Aorta (tissue), 5 donors: ENCODE data around the gene IP6K2. TPM values are rescaled to one million over a fixed set of nuclear protein-coding genes. Genes with fewer than 3 reads are reported as not detected.
A peak's percentile ranks its signal among the peaks of the same experiment; 100 is the strongest.

Source experiments
- ATAC-seq: fragments of 200-7000 bp; cut with Tn5 transposase; one replicate; pipeline ENCODE4 v1.9.1; 2022; ENCODE audit warnings: moderate library complexity; ENCODE audit not compliant: low FRiP score
- DNase-seq, 2 donors: peaks; one replicate each; pipeline ENCODE4 v3.0.0-alpha.2; 2020
- H3K27ac ChIP-seq, 2 donors: one replicate each; pipeline ENCODE4 v1.5.1; 2013; ENCODE audit warnings: low read length in 2 of 2, mild to moderate bottlenecking in 2 of 2, moderate library complexity in 2 of 2, control low read depth in 1 of 2, inconsistent platforms in 1 of 2, low read depth in 1 of 2
- H3K27me3 ChIP-seq, 2 donors: one replicate each; pipeline ENCODE4 v1.6.1; 2013; ENCODE audit warnings: control low read depth in 1 of 2, low read length in 1 of 2, mild to moderate bottlenecking in 1 of 2, moderate library complexity in 1 of 2; ENCODE audit not compliant: insufficient read depth in 2 of 2, control insufficient read depth in 1 of 2
- H3K36me3 ChIP-seq, 2 donors: one replicate each; pipeline ENCODE4 v1.6.1; 2013; ENCODE audit warnings: control low read depth in 1 of 2, low read length in 1 of 2, mild to moderate bottlenecking in 1 of 2; ENCODE audit not compliant: insufficient read depth in 2 of 2, control insufficient read depth in 1 of 2
- H3K4me1 ChIP-seq, 2 donors: one replicate each; pipeline ENCODE4 v1.6.1; 2013; ENCODE audit warnings: low read length in 2 of 2, control low read depth in 1 of 2, mild to moderate bottlenecking in 1 of 2, moderate library complexity in 1 of 2; ENCODE audit not compliant: insufficient read depth in 2 of 2, control insufficient read depth in 1 of 2
- H3K4me3 ChIP-seq, 2 donors: one replicate each; pipeline ENCODE4 v1.5.1; 2013; ENCODE audit warnings: low read length in 2 of 2, control low read depth in 1 of 2, mild to moderate bottlenecking in 1 of 2
- H3K9me3 ChIP-seq: one replicate; pipeline ENCODE4 v1.6.1; 2013; ENCODE audit warnings: mild to moderate bottlenecking, low read length; ENCODE audit not compliant: control insufficient read depth
- WGBS, 2 donors: extraction: QIAGEN DNeasy Blood & Tissue Kit; methylation state at CpG; one replicate each; pipeline ENCODE4 v1.1.7; 2013; 5-methylcytosine and 5-hydroxymethylcytosine counted together
- intact Hi-C, 2 donors: fragments of 100-400 bp; cut with DNase I; formaldehyde crosslinking; loops; one replicate each; pipeline versions ENCODE4 v1.14.2 to v1.15.0; 2022
- polyA plus RNA-seq, 2 donors: library from polyadenylated mRNA; stranded (reverse); fragments of 200-250 nt; gene quantifications; one replicate each; pipeline ENCODE4 v1.2.3, GENCODE V29; 2013
- total RNA-seq, 2 donors: library from RNA; stranded (reverse); fragmentation: NEBNext Ultra II Directional; extraction: Animal tissue kit (Norgen Biotek cat#: 25700); gene quantifications; one replicate each; pipeline ENCODE4 v1.2.1, GENCODE V29; 2021
- donor health status: healthy with polysubstance abuse.
- donor health status: Bipolar disorder and iron deficiency.
- donor health status: DM: no; HTN: no; CAD: no.
- donor health status: DM: no; HTN: no; CAD: no.
- donor health status: DM: yes; HTN: yes; CAD: no.

Gene IP6K2
- total and polyA plus RNA-seq, 4 donors, result 43.9 to 105 (median 52.4) TPM

DNA sequence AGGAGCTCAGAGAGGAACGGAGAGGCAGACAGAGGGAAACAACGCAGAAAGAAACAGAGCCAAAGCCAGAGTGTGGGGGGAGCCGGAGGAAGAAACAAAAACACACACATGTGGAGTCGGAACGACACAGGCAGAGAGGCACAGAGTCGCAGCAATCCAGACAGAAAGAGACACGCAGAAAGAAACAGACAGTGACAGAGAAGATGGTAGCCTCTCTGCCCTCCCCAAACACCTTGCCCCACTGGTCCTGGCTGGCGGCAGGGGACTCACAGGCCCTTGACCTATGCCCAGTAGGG is 33.0 kb downstream of the IP6K2 start:
- no peaks in the 10 kb centered on the region for H3K4me1 ChIP-seq
- ATAC-seq (no peak), DNase-seq (no peak)
- peaks cover 0 to 14% of the 10 kb centered on the region in 2 donors for H3K36me3 ChIP-seq
- WGBS, 2 donors, result 10% methylated on average over 8 of the region's 8 CpGs
- no peaks in the 10 kb centered on the region for H3K27me3 ChIP-seq
- H3K27ac ChIP-seq, result peak overlapping the region; percentile 31 to 65
- intact Hi-C loops, result no loop called here
- H3K4me3 ChIP-seq, result peak overlapping the region in 1 of 2 donors; percentile 16
- H3K9me3 ChIP-seq, result no peaks in the 10 kb centered on the region

DNA sequence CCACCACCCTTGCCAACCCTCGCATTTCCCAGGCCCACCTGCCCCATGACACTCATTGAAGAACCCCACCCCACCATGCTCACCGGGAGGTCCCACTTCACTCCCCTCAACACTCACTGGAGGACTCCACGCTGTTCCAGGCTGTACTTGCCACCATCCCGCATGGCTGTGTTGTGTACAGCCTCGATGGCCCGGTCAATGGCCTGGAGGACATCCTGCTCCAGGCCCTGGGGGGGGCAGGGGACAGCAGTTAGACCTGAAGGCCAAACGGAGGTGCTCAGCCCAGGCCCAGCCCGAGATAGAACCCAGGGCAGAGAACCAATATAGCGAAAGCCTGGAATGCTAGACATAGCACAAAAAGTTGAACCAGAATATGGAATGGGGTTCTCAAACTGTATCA is 34.2 kb downstream of the IP6K2 start:
- peak overlapping the region in 1 of 2 donors; percentile 18 for H3K27ac ChIP-seq
- H3K36me3 ChIP-seq, result peaks cover 0 to 15% of the 10 kb centered on the region in 2 donors
- no peak for ATAC-seq
- H3K4me1 ChIP-seq, result no peaks in the 10 kb centered on the region
- H3K9me3 ChIP-seq, result no peaks in the 10 kb centered on the region
- no peak overlapping the region for H3K4me3 ChIP-seq
- 86 to 91% methylated on average over 9 of the region's 9 CpGs for WGBS, 2 donors
- H3K27me3 ChIP-seq, result no peaks in the 10 kb centered on the region
- intact Hi-C loops, result no loop called here
- DNase-seq, result no peak

DNA sequence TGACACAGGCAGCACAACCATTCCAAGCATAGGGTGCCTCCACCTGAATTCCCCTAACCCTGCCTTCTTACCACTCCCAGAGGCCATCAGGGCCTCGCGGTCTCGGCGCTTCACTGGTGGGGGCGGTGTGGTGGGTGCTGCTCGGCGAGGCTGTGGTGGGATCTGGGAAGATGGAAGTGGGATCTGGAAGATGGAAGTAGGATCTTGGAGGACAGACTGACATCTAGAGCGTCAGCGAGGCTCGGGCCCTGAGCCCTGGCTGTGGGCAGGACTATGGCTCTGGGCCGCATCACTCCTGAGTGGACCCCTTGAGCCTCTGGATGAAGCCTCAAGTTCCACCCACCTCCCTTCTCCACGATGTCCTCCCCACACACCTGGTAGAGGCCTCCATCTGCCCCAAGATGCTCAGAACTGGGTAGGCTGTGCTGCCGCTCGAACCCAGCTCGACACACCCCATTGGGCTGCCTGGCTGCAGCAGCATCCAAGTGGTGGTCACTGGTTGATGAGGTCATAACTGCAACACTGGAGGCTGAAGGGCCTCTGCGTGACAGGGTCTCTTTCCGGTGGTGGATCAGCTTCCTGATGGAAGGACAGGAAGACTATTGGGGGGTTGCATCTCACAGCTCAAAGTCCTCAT is 34.9 kb downstream of the IP6K2 start:
- peak in 1 of 2 donors; percentile 72 for DNase-seq
- intact Hi-C loops, result no loop called here
- ATAC-seq, result no peak
- Histone ChIP-seq H3K4me3 (no peak overlapping the region), H3K27ac (no peak overlapping the region), H3K9me3 (no peaks in the 10 kb centered on the region), H3K36me3 (peaks cover 0 to 15% of the 10 kb centered on the region in 2 donors), H3K4me1 (no peaks in the 10 kb centered on the region), H3K27me3 (no peaks in the 10 kb centered on the region)
- WGBS, 2 donors, result 93 to 94% methylated on average over 17 of the region's 17 CpGs

DNA sequence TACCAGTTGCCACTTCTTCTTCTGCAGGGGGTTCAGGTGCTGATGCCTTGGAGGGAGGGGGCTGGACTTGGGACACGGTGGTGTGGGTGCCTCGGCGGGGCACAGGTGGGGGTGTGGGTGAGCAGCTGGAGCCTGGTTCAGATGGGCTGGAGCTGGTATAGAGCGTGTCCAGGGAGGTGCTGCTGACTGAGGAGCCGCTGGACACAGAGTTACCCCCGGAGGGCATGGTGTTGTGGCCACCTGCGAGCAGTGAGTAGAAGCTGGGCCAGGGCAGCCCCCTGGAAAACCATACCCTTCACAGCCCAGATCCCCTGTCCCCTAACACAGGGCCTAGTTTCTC is 35.5 kb downstream of the IP6K2 start:
- intact Hi-C loops, result no loop called here
- Histone ChIP-seq H3K36me3 (peaks cover 0 to 15% of the 10 kb centered on the region in 2 donors), H3K27ac (no peak overlapping the region), H3K27me3 (no peaks in the 10 kb centered on the region), H3K9me3 (no peaks in the 10 kb centered on the region), H3K4me1 (no peaks in the 10 kb centered on the region), H3K4me3 (no peak overlapping the region)
- 93 to 95% methylated on average over 7 of the region's 7 CpGs for WGBS, 2 donors
- no peak for DNase-seq
- ATAC-seq, result no peak

DNA sequence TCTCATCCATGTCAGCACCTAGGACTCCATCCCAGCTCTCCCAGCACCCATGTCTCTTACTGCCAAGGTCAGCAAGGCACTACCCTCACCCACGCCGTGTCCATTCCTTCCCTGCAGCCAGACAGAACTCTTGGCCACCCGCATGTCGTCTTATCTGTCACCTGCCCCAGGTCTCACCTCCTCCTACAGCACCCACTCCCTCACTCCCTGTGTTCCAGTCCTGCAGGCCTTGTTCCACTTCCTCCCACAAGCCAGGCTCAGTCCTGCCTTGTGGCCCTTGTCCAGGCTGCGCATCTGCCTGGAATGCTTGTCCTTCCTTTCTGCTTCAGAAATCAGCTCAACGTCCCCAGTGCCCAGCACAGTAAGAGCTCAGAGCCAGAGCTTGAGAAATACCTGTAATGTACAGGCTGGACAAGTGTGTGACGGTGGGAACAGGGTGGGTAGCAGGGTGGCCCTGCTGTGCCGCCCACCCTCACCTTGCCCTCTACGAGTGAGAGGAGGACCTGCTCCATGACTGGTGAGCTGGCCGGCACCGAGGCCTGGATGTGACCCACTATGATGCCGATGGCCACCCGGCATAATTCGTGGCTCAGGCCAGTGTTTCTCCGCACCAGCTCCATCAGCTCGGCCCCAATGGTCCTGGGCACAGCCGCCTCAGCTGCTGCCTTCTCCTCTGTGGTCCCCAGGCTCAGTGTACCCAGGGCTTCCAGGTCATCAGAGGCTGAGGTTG is 36.0 kb downstream of the IP6K2 start:
- H3K27me3 ChIP-seq, result no peaks in the 10 kb centered on the region
- DNase-seq, result peak in 1 of 2 donors; percentile 68
- WGBS, 2 donors, result 93 to 95% methylated on average over 17 of the region's 17 CpGs
- no peaks in the 10 kb centered on the region for H3K9me3 ChIP-seq
- H3K4me3 ChIP-seq, result no peak overlapping the region
- ATAC-seq, result no peak
- intact Hi-C loops, result no loop called here
- H3K4me1 ChIP-seq, result no peaks in the 10 kb centered on the region
- no peak overlapping the region for H3K27ac ChIP-seq
- H3K36me3 ChIP-seq, result peaks cover 0 to 15% of the 10 kb centered on the region in 2 donors

DNA sequence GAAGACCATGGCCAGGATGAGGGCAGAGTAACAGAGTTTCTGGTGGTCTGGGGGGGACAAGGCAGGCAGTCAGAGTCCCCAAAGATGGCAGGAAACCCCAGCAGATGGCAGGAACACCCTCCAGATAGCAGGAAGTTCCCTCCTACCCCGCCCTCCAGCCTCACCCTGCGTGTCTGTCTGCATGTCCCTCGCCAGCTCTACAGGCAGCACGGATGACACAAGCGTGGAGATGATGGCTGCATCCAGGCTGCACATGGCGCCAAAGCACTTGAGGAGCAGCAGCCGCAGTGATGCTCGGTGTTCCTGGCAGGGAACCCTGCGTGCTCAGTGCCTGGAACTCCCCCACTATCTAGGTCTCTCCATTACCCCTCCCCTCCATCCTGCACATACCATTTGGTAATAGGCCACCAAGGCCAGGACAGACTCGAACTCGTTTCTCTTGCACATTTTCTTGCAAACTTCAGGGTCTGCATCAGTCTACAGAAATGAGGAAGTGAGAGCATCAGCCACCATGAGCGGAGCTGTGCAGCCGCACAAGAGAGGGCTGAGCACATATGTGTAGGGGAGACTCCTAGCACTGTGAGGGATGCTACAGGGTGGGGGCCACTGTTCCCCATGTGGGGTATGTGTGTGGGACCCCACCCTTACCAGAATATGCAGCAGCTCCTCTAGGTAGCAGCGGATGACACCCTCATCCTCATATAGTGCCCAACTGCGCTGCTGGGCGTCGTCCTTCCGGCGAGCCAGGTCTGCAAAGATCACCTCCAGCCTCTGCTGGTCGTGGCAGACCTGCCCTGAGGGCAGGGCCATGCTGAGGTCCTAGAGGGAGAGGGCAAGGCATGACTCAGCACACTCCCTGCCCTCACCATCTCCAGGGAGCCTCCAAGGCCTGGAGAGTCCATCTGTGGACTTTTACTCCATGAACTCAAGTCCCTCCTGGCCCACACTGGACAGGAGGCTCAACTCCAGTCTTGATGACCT is 37.3 kb downstream of the IP6K2 start:
- no peaks in the 10 kb centered on the region for H3K4me1 ChIP-seq
- H3K27ac ChIP-seq, result no peak overlapping the region
- intact Hi-C loops, result no loop called here
- peaks cover 0 to 15% of the 10 kb centered on the region in 2 donors for H3K36me3 ChIP-seq
- no peaks in the 10 kb centered on the region for H3K27me3 ChIP-seq
- DNase-seq (peak in 1 of 2 donors; percentile 63), ATAC-seq (no peak)
- no peaks in the 10 kb centered on the region for H3K9me3 ChIP-seq
- 92 to 93% methylated on average over 20 of the region's 20 CpGs for WGBS, 2 donors
- H3K4me3 ChIP-seq, result no peak overlapping the region

DNA sequence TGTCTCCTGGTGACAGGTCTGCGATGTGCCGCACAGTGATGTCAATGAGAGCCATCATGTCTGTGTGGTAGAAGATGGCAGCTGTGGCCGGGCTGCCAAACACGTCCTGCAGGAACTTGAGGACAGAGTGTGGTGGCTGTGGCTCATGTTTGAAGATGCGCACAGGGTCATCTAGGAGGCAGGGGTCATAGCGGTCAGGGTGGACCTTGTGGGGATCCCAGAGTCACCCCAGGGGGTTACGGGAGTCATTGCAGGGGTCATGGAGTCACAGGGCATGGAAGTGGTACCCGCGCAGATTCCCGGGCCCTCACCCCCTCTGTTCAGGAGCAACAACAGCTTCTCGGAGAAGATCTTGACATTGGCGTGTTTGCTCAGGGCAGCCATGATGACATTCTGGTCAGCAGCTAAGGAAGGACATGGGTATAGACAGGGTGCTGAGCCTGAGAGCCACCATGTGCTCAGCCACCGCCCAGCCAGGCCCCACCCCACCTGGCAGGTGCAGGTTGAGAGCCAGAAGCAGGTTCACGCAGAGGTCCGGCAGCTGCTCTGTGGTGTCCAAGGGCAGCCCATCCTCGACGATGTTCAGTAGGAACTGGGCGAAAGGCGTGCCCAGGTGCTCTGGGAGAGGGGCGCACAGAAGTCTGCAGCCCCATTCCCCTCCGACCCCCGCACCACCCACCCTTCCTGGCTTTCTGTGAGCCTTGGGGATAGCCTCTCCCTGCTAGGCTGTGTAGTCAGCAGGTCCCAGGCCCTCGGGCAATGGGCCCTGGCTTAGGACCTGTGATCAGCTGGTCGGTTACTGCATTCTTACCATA is 38.2 kb downstream of the IP6K2 start:
- ATAC-seq (no peak), DNase-seq (peak in 1 of 2 donors; percentile 65)
- Histone ChIP-seq H3K9me3 (no peaks in the 10 kb centered on the region), H3K4me1 (no peaks in the 10 kb centered on the region), H3K27ac (no peak overlapping the region), H3K4me3 (no peak overlapping the region), H3K27me3 (no peaks in the 10 kb centered on the region), H3K36me3 (peaks cover 0 to 15% of the 10 kb centered on the region in 2 donors)
- WGBS, 2 donors, result 93 to 94% methylated on average over 24 of the region's 24 CpGs
- intact Hi-C loops, result no loop called here

DNA sequence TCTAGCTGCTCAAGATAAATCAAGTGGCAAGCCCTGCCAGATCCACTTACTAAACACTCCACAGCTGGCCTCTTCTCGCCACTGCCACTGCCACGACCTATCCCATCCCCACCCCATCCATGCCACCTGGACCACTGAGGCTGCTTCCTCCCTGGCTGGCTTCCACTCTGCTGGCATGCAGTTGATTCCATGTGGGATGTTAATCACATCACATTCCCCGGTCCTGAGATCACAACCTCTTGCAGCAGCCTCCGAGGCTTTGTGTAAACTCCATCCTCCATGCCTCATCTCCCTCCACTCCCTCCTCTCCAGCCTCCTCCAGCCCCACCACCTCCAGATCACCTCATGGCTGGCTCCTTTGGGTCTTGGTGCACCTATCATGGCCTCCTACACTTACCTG is 39.0 kb downstream of the IP6K2 start:
- H3K27ac ChIP-seq, result no peak overlapping the region
- no peaks in the 10 kb centered on the region for H3K4me1 ChIP-seq
- WGBS, 2 donors, result 53 to 59% methylated on average over 4 of the region's 4 CpGs
- no peaks in the 10 kb centered on the region for H3K27me3 ChIP-seq
- H3K36me3 ChIP-seq, result peaks cover 0 to 15% of the 10 kb centered on the region in 2 donors
- no peak for ATAC-seq
- no peak overlapping the region for H3K4me3 ChIP-seq
- DNase-seq, result peak in 1 of 2 donors; percentile 59
- intact Hi-C loops, result no loop called here
- H3K9me3 ChIP-seq, result no peaks in the 10 kb centered on the region
